Heart left ventricle (tissue), 16 donors: Measurements from ENCODE around the gene SPRR1A. TPM values are rescaled to one million over a fixed set of nuclear protein-coding genes. Genes with fewer than 3 reads are reported as not detected.

Source experiments
- ATAC-seq, 4 donors: fragments of 200-7000 bp; cut with Tn5 transposase; one replicate each; pipeline ENCODE4 v1.9.1; 2020 to 2022; ENCODE audit warnings: moderate library complexity in 4 of 4, mild to moderate bottlenecking in 3 of 4, moderate number of reproducible peaks in 1 of 4
- DNase-seq, 5 donors: peaks; one replicate each; pipeline ENCODE4 v3.0.0-alpha.2; 2020
- H3K27ac ChIP-seq, 12 donors: fragments of 200-600 bp; sonication (generic) in 4 of 12; one replicate each; pipeline versions ENCODE4 v1.5.0 to v1.8.0; 2016 to 2022; ENCODE audit warnings: mild to moderate bottlenecking in 2 of 12
- H3K27me3 ChIP-seq, 9 donors: fragments of 200-600 bp; sonication (generic) in 2 of 9; one replicate each; pipeline versions ENCODE4 v1.5.1 to v1.8.0; 2016 to 2022; ENCODE audit warnings: mild to moderate bottlenecking in 3 of 9
- H3K36me3 ChIP-seq, 9 donors: fragments of 200-600 bp; sonication (generic) in 2 of 9; one replicate each; pipeline versions ENCODE4 v1.5.0 to v1.8.0; 2018 to 2022; ENCODE audit warnings: mild to moderate bottlenecking in 2 of 9
- H3K4me1 ChIP-seq, 12 donors: fragments of 200-600 bp; sonication (generic) in 4 of 12; one replicate each; pipeline versions ENCODE4 v1.5.0 to v1.8.0; 2016 to 2022; ENCODE audit warnings: mild to moderate bottlenecking in 3 of 12
- H3K4me3 ChIP-seq, 12 donors: fragments of 200-600 bp; sonication (generic) in 4 of 12; one replicate each; pipeline versions ENCODE4 v1.5.0 to v1.8.0; 2017 to 2022; ENCODE audit warnings: mild to moderate bottlenecking in 9 of 12, moderate library complexity in 4 of 12
- H3K9me3 ChIP-seq, 12 donors: fragments of 200-600 bp; sonication (generic) in 4 of 12; one replicate each; pipeline versions ENCODE4 v1.5.0 to v1.8.0; 2016 to 2022; ENCODE audit warnings: mild to moderate bottlenecking in 1 of 12
- POLR2A ChIP-seq, 2 donors: fragments of 450-650 bp; IDR thresholded peaks; one replicate each; pipeline ENCODE4 v1.6.1; 2017; ENCODE audit warnings: antibody characterized with exemption in 2 of 2, mild to moderate bottlenecking in 2 of 2, moderate library complexity in 2 of 2
- WGBS, 4 donors: extraction: QIAGEN DNeasy Blood & Tissue Kit in 2 of 4; methylation state at CpG; one replicate each; pipeline versions ENCODE4 v1.1.5 to v1.1.7; 2013 to 2018; 5-methylcytosine and 5-hydroxymethylcytosine counted together
- intact Hi-C, 10 donors: fragments of 100-400 bp; cut with DNase I; formaldehyde crosslinking; loops; one replicate each; pipeline versions ENCODE4 v1.11.1 to v1.14.2; 2022
- polyA plus RNA-seq, 2 donors: library from polyadenylated mRNA; stranded (reverse); fragments of 200-250 nt; gene quantifications; one replicate each; pipeline ENCODE4 v1.2.3, GENCODE V29; 2013
- total RNA-seq, 9 donors: library from RNA; depleted of rRNA in 2 of 9; stranded (reverse); fragments of >200 nt in 2 of 9; fragmentation: NEBNext Ultra II Directional in 3 of 9; extraction: Animal tissue kit (Norgen Biotek cat#: 25700) in 3 of 9; gene quantifications; one replicate each; pipeline versions ENCODE4 v1.1.0 to v1.2.4, GENCODE V29; 2016 to 2023
- TF ChIP-seq, protein P1 (sequence below), 12 donors: fragments of 200-600 bp; sonication (generic) in 4 of 12; IDR thresholded peaks; one replicate each; pipeline versions ENCODE4 v1.5.0 to v1.8.0; 2018 to 2022; ENCODE audit warnings: antibody characterized with exemption in 12 of 12, mild to moderate bottlenecking in 5 of 12
- donor health status: ischemic (EF 13 %, LVEDD 7.1; RV severe dilation, severe dysfunction).
- donor health status: healthy with polysubstance abuse.
- donor health status: DM: no; HTN: yes; CAD: no.
- donor health status: DM: no; HTN: no; CAD: no.
- donor health status: ischemic (EF 25% LVEDD 6.9; RV normal size, moderate dysfunction).
- donor health status: ischemic (EF 25% LVEDD 5.7; RV mildly dilated, moderate dysfunction).
- donor health status: healthy.
- donor health status: DM: yes; HTN: yes; CAD: no.
- donor health status: ischemic (EF 35%, LVEDD 5.7; RV mildly dilated, moderate dysfunction).
- donor health status: nonischemic (EF 11% LVEDD 7.7; RV severe dilation, severe dysfunction).
- donor health status: DM: yes; HTN: yes; CAD: no.
- donor health status: PGD.
- donor health status: ischemic (EF 29% LVEDD 5.4; RV normal size, mild dysfunction).
- donor health status: nonischemic (EF 23%, LVEDD 6.1; RV moderate dilation, normal function).

Gene SPRR1A
- total and polyA plus RNA-seq, 11 donors, result not detected

DNA sequence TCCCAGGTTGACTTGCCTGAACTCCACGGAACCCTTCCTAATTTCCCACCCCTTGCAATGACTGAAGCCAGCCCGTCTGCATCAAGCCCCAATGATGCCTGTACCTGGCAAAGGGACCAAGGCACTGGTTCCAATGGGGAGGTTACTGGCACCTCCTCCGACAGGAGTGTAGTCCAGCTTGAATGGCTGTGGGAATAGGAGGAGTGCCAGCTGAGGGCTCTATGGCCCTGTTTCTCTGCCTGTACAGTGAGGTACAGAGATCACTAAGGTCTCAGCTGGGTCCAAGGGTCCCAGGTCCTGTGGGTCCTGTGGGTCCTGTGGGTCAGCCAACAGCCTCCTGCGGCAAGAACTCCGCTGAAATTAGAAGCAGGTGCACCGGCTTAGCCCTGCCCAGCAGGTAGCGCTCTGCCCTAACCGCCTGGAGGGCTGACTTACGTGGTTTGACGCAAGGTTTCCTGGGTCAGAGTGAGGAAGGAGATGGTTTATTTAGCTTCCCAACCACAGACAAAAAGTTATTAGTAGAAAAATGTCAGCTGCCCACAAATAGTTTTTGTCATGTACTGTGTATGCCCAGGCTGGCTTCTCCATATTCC is 23.3 kb upstream of the SPRR1A start:
- Histone ChIP-seq H3K27me3 (no peaks in the 10 kb centered on the region), H3K36me3 (no peaks in the 10 kb centered on the region), H3K9me3 (no peaks in the 10 kb centered on the region), H3K4me3 (no peak overlapping the region), H3K27ac (no peak overlapping the region), H3K4me1 (no peaks in the 10 kb centered on the region)
- TF ChIP-seq, protein P1, sequence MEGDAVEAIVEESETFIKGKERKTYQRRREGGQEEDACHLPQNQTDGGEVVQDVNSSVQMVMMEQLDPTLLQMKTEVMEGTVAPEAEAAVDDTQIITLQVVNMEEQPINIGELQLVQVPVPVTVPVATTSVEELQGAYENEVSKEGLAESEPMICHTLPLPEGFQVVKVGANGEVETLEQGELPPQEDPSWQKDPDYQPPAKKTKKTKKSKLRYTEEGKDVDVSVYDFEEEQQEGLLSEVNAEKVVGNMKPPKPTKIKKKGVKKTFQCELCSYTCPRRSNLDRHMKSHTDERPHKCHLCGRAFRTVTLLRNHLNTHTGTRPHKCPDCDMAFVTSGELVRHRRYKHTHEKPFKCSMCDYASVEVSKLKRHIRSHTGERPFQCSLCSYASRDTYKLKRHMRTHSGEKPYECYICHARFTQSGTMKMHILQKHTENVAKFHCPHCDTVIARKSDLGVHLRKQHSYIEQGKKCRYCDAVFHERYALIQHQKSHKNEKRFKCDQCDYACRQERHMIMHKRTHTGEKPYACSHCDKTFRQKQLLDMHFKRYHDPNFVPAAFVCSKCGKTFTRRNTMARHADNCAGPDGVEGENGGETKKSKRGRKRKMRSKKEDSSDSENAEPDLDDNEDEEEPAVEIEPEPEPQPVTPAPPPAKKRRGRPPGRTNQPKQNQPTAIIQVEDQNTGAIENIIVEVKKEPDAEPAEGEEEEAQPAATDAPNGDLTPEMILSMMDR (IDR thresholded peaks at IDR 0.05), result no peak
- TF ChIP-seq POLR2A (IDR thresholded peaks at IDR 0.05), result no peak
- intact Hi-C loops, result no loop called here
- DNase-seq, result no peak
- WGBS, 4 donors, result 53 to 63% (median 60%) methylated on average over 9 to 10 of the region's 10 CpGs
- no peak for ATAC-seq

DNA sequence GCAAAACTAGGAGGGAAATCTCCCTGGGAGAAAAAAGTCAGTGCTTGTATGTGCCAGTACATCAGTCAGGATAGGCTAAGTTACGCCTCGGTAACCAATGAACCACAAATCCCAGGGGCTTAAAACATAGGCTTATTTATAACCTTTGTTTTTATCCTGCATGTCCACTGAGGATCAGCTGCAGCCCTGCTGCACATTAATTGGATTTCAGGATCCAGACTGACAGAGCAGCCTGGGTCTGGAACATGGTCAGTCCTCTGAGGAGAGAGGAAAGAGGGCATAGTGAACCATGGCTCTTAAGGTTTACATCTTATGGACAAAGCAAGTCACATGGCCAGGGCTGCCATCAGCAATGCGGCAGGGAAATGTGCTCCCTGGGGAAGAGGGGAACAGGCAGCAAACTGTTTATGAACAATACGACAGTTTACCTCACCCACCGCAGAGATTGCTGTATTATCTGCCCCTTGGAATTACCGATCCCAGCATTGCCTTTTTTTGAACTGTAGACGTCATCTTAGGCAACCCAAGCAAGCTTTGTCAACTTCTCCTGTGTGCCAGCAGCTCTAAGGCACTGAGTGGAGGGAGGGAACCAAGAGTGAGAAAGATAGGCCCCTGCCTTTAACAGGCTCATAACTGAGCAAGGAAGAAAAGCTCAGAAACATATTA is 22.5 kb upstream of the SPRR1A start:
- H3K4me3 ChIP-seq, result no peak overlapping the region
- 74 to 79% (median 76%) methylated on average over 7 of the region's 7 CpGs for WGBS, 4 donors
- DNase-seq (no peak), ATAC-seq (no peak)
- intact Hi-C loops, result no loop called here
- no peaks in the 10 kb centered on the region for H3K9me3 ChIP-seq
- H3K4me1 ChIP-seq, result no peaks in the 10 kb centered on the region
- H3K36me3 ChIP-seq, result no peaks in the 10 kb centered on the region
- no peaks in the 10 kb centered on the region for H3K27me3 ChIP-seq
- TF ChIP-seq, protein P1 (IDR thresholded peaks at IDR 0.05), result no peak
- no peak for TF ChIP-seq POLR2A (IDR thresholded peaks at IDR 0.05)
- H3K27ac ChIP-seq, result no peak overlapping the region

DNA sequence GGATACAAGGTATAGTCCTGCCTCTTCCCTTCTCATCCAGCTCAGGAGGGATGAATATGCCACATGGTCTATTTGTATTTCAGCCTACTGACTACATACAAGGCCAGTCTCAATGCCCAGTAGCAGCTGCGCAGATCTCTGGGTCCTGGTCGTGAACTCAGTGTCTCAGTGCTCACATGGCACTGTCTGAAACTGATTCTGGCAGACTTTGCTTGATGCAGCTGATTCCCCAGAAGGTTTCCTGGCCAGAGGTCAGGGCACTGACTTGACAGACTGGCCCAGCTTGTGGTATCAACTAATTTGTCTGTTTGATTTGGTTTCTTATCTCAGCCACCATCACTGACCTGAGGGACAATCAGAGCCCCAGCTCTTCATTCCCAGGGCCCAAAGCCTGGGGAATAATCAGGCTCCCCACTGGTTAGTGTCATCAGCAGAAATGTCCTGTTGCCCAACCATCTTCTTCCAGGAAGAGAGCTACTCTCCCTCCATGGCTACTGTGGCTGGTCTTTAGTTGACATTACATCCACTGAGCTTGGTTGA is 20.9 kb upstream of the SPRR1A start:
- ATAC-seq (no peak), DNase-seq (no peak)
- H3K36me3 ChIP-seq, result no peaks in the 10 kb centered on the region
- intact Hi-C loops, result no loop called here
- H3K4me1 ChIP-seq, result no peaks in the 10 kb centered on the region
- H3K27ac ChIP-seq, result no peak overlapping the region
- H3K9me3 ChIP-seq, result no peaks in the 10 kb centered on the region
- no peak for TF ChIP-seq POLR2A (IDR thresholded peaks at IDR 0.05)
- TF ChIP-seq, protein P1 (IDR thresholded peaks at IDR 0.05), result no peak
- peaks cover 0 to 6% (median 0%) of the 10 kb centered on the region in 9 donors for H3K27me3 ChIP-seq
- WGBS, 4 donors, result 72 to 79% (median 74%) methylated on average over 2 of the region's 2 CpGs
- H3K4me3 ChIP-seq, result no peak overlapping the region

- Histone ChIP-seq H3K36me3 (no peaks in the 10 kb centered on the region), H3K4me3 (no peak overlapping the region), H3K27ac (no peak overlapping the region), H3K4me1 (no peaks in the 10 kb centered on the region), H3K9me3 (no peaks in the 10 kb centered on the region), H3K27me3 (peaks cover 0 to 6% (median 0%) of the 10 kb centered on the region in 9 donors)
- intact Hi-C loops, result no loop called here
- no peak for TF ChIP-seq POLR2A (IDR thresholded peaks at IDR 0.05)
- TF ChIP-seq, protein P1 (IDR thresholded peaks at IDR 0.05), result no peak
- 61 to 71% (median 68%) methylated on average over 1 of the region's 1 CpG for WGBS, 4 donors
- DNase-seq, result no peak
- ATAC-seq, result no peak
Observed at GRCh38 chr1:152964536-152964935, 19.3 kb upstream of the SPRR1A start.
